ENCODE data around the gene SFT2D1.

The SFT2D1 gene

GRCh38 chr6:166333172-166333995, 9.0 kb downstream of the SFT2D1 start:
- H4K20me1 ChIP-seq (ENCODE audit: insufficient read depth): 0 out of 2 replicates have a peak, but pooled peaks cover 5% of the 10 kb centered on the region
- H2AFZ ChIP-seq (ENCODE audit: low read depth): no peak overlapping the region
- no peaks in the 10 kb centered on the region for H3K27me3 ChIP-seq (ENCODE audit: insufficient read depth, low read depth)
- H3K4me1 ChIP-seq (ENCODE audit: low read depth, poor library complexity, severe bottlenecking): no peaks in the 10 kb centered on the region
- H3K27ac ChIP-seq: no peak overlapping the region
- TF ChIP-seq, protein P1, sequence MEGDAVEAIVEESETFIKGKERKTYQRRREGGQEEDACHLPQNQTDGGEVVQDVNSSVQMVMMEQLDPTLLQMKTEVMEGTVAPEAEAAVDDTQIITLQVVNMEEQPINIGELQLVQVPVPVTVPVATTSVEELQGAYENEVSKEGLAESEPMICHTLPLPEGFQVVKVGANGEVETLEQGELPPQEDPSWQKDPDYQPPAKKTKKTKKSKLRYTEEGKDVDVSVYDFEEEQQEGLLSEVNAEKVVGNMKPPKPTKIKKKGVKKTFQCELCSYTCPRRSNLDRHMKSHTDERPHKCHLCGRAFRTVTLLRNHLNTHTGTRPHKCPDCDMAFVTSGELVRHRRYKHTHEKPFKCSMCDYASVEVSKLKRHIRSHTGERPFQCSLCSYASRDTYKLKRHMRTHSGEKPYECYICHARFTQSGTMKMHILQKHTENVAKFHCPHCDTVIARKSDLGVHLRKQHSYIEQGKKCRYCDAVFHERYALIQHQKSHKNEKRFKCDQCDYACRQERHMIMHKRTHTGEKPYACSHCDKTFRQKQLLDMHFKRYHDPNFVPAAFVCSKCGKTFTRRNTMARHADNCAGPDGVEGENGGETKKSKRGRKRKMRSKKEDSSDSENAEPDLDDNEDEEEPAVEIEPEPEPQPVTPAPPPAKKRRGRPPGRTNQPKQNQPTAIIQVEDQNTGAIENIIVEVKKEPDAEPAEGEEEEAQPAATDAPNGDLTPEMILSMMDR (conservative IDR thresholded peaks at IDR 0.05; ENCODE audit: low read depth, low read length): no peak
- no peak overlapping the region for H3K4me3 ChIP-seq (IDR thresholded peaks at IDR 0.05; ENCODE audit: insufficient read depth, low read depth, low read length)
- no peaks in the 10 kb centered on the region for H3K36me3 ChIP-seq (ENCODE audit: insufficient read depth)
- no peak overlapping the region for H3K9ac ChIP-seq
- H3K79me2 ChIP-seq (ENCODE audit: insufficient read depth, low read depth): peaks cover 54% of the 10 kb centered on the region; the same call in 1 of the 2 replicates
- no peak overlapping the region for H3K4me2 ChIP-seq

- H3K4me3 ChIP-seq (IDR thresholded peaks at IDR 0.05; ENCODE audit: insufficient read depth, low read depth, low read length): no peak overlapping the region
- no peak overlapping the region for H3K27ac ChIP-seq
- no peaks in the 10 kb centered on the region for H3K4me1 ChIP-seq (ENCODE audit: low read depth, poor library complexity, severe bottlenecking)
- no peak overlapping the region for H3K4me2 ChIP-seq
- H3K79me2 ChIP-seq (ENCODE audit: insufficient read depth, low read depth): peaks cover 39% of the 10 kb centered on the region; the same call in 1 of the 2 replicates
- no peak overlapping the region for H2AFZ ChIP-seq (ENCODE audit: low read depth)
- no peak overlapping the region for H3K9ac ChIP-seq
- H3K27me3 ChIP-seq (ENCODE audit: insufficient read depth, low read depth): no peaks in the 10 kb centered on the region
- TF ChIP-seq, protein P1 (conservative IDR thresholded peaks at IDR 0.05; ENCODE audit: low read depth, low read length): no peak
- no peaks in the 10 kb centered on the region for H3K36me3 ChIP-seq (ENCODE audit: insufficient read depth)
- H4K20me1 ChIP-seq (ENCODE audit: insufficient read depth): no peaks in the 10 kb centered on the region
Measured at GRCh38 chr6:166331503-166332415, 10.6 kb downstream of the SFT2D1 start.

GRCh38 chr6:166330612-166331011, 11.7 kb downstream of the SFT2D1 start:
- Histone ChIP-seq H3K36me3 (ENCODE audit: insufficient read depth) (no peaks in the 10 kb centered on the region), H3K4me1 (ENCODE audit: low read depth, poor library complexity, severe bottlenecking) (no peaks in the 10 kb centered on the region), H2AFZ (ENCODE audit: low read depth) (no peak overlapping the region), H3K4me2 (no peak overlapping the region), H3K27ac (no peak overlapping the region), H3K27me3 (ENCODE audit: insufficient read depth, low read depth) (no peaks in the 10 kb centered on the region), H4K20me1 (ENCODE audit: insufficient read depth) (no peaks in the 10 kb centered on the region), H3K79me2 (ENCODE audit: insufficient read depth, low read depth) (peaks cover 29% of the 10 kb centered on the region; the same call in 1 of the 2 replicates), H3K4me3 (IDR thresholded peaks at IDR 0.05; ENCODE audit: insufficient read depth, low read depth, low read length) (no peak overlapping the region), H3K9ac (no peak overlapping the region)
- TF ChIP-seq, protein P1 (conservative IDR thresholded peaks at IDR 0.05; ENCODE audit: low read depth, low read length): no peak

GRCh38 chr6:166325383-166326042, 16.8 kb downstream of the SFT2D1 start:
- Histone ChIP-seq H3K4me1 (ENCODE audit: low read depth, poor library complexity, severe bottlenecking) (no peaks in the 10 kb centered on the region), H3K27ac (no peak overlapping the region), H3K4me2 (no peak overlapping the region), H2AFZ (ENCODE audit: low read depth) (no peak overlapping the region), H3K79me2 (ENCODE audit: insufficient read depth, low read depth) (peaks cover under 1% of the 10 kb centered on the region; the same call in 1 of the 2 replicates), H3K36me3 (ENCODE audit: insufficient read depth) (no peaks in the 10 kb centered on the region), H3K9ac (no peak overlapping the region), H3K4me3 (IDR thresholded peaks at IDR 0.05; ENCODE audit: insufficient read depth, low read depth, low read length) (no peak overlapping the region), H4K20me1 (ENCODE audit: insufficient read depth) (no peaks in the 10 kb centered on the region), H3K27me3 (ENCODE audit: insufficient read depth, low read depth) (no peaks in the 10 kb centered on the region)
- TF ChIP-seq, protein P1 (conservative IDR thresholded peaks at IDR 0.05; ENCODE audit: low read depth, low read length): no peak

Measured in KMS-11 (cell line).